GM21619 (cell line): ENCODE data around the gene CLK4.

Experiments used
- ATAC-seq: cut with Tn5 transposase; IDR thresholded peaks from one replicate; pipeline ENCODE4 v1.9.1; 2021; ENCODE audit not compliant: unreplicated experiment

Gene CLK4

GRCh38 chr5:178626484-178627258 is at the start of gene CLK4:
CLK4 (minus strand) TSS chr5:178627050; CDS start chr5:178623416, 3,634 bp downstream.
- peak; percentile 79 for ATAC-seq

GRCh38 chr5:178675922-178676321 is 49.1 kb upstream of the CLK4 start:
- ATAC-seq: no peak

- no peak for ATAC-seq
Measured at GRCh38 chr5:178674334-178674733, 47.5 kb upstream of the CLK4 start.

- no peak for ATAC-seq
Measured at GRCh38 chr5:178673801-178674295, 47.0 kb upstream of the CLK4 start.

- ATAC-seq: no peak
Measured at GRCh38 chr5:178672630-178673029, 45.8 kb upstream of the CLK4 start.

GRCh38 chr5:178671602-178672144 is 44.8 kb upstream of the CLK4 start:
- ATAC-seq: no peak

- no peak for ATAC-seq
Measured at GRCh38 chr5:178670351-178670885, 43.6 kb upstream of the CLK4 start.

GRCh38 chr5:178668579-178668978 is 41.7 kb upstream of the CLK4 start:
- ATAC-seq: no peak

- no peak for ATAC-seq
Measured at GRCh38 chr5:178667688-178668087, 40.8 kb upstream of the CLK4 start.

- ATAC-seq: no peak
Measured at GRCh38 chr5:178667101-178667500, 40.3 kb upstream of the CLK4 start.

- ATAC-seq: no peak
Measured at GRCh38 chr5:178664141-178664540, 37.3 kb upstream of the CLK4 start.

- ATAC-seq: no peak
Measured at GRCh38 chr5:178662541-178662860, 35.7 kb upstream of the CLK4 start.

GRCh38 chr5:178661836-178662540 is 35.1 kb upstream of the CLK4 start:
- no peak for ATAC-seq

GRCh38 chr5:178651046-178651810 is 24.4 kb upstream of the CLK4 start:
- ATAC-seq: no peak

GRCh38 chr5:178650214-178650613 is 23.4 kb upstream of the CLK4 start:
- no peak for ATAC-seq

- ATAC-seq: no peak
Measured at GRCh38 chr5:178649580-178649979, 22.7 kb upstream of the CLK4 start.

- ATAC-seq: no peak
Measured at GRCh38 chr5:178644826-178645545, 18.1 kb upstream of the CLK4 start.

GRCh38 chr5:178642351-178642909 is 15.6 kb upstream of the CLK4 start:
- no peak for ATAC-seq

- no peak for ATAC-seq
Measured at GRCh38 chr5:178641711-178642110, 14.9 kb upstream of the CLK4 start.
